Astrocyte (in vitro differentiated cells and primary cell): ENCODE results near the gene PARK7. TPM values are rescaled to one million over a fixed set of nuclear protein-coding genes. Genes with fewer than 3 reads are reported as not detected.

Source experiments
- DNase-seq: peaks from one replicate; pipeline ENCODE4 v3.0.0-alpha.2; 2010; ENCODE audit warnings: low read depth
- FAIRE-seq: peaks from 2 replicates; lab custom pipeline; 2011; peaks lifted over from hg19 to GRCh38; lab: Jason Lieb, UNC
- H2AFZ ChIP-seq: 2 replicates; pipeline ENCODE4 v1.6.0; 2012; ENCODE audit warnings: low read depth, low read length, inconsistent platforms
- H3K27ac ChIP-seq: 2 replicates; pipeline ENCODE4 v1.5.1; 2011; ENCODE audit warnings: low read depth, low read length, inconsistent platforms
- H3K27me3 ChIP-seq: 2 replicates; pipeline ENCODE4 v1.6.0; 2011; ENCODE audit warnings: low read length, inconsistent platforms; ENCODE audit not compliant: insufficient read depth
- H3K36me3 ChIP-seq: 2 replicates; pipeline ENCODE4 v1.5.1; 2011; ENCODE audit warnings: low read length, inconsistent platforms; ENCODE audit not compliant: insufficient read depth
- H3K4me1 ChIP-seq: 2 replicates; pipeline ENCODE4 v1.5.1; 2011; ENCODE audit warnings: low read length, inconsistent platforms; ENCODE audit not compliant: insufficient read depth
- H3K4me2 ChIP-seq: 2 replicates; pipeline ENCODE4 v1.6.0; 2012; ENCODE audit warnings: low read length, inconsistent platforms
- H3K4me3 ChIP-seq: 2 replicates; pipeline ENCODE4 v1.5.1; 2011; ENCODE audit warnings: low read depth, mild to moderate bottlenecking, low read length, inconsistent platforms; ENCODE audit not compliant: insufficient read depth
- H3K79me2 ChIP-seq: 2 replicates; pipeline ENCODE4 v1.6.0; 2012; ENCODE audit warnings: mild to moderate bottlenecking, low read length, inconsistent platforms; ENCODE audit not compliant: insufficient read depth
- H3K9ac ChIP-seq: 2 replicates; pipeline ENCODE4 v1.6.0; 2012; ENCODE audit warnings: mild to moderate bottlenecking, low read length, inconsistent platforms
- H3K9me3 ChIP-seq: 2 replicates; pipeline ENCODE4 v1.5.1; 2012; ENCODE audit warnings: low read depth, mild to moderate bottlenecking, low read length, inconsistent platforms; ENCODE audit not compliant: insufficient read depth
- H4K20me1 ChIP-seq: 2 replicates; pipeline ENCODE4 v1.6.0; 2012; ENCODE audit warnings: low read length, inconsistent platforms; ENCODE audit not compliant: insufficient read depth
- H3K27ac Mint-ChIP-seq: one replicate; pipeline ENCODE4 v1.8.0; 2021; ENCODE audit warnings: mild to moderate bottlenecking, mixed read lengths; ENCODE audit not compliant: unreplicated experiment
- H3K27me3 Mint-ChIP-seq: one replicate; pipeline ENCODE4 v1.8.0; 2021; ENCODE audit warnings: low read depth, mixed read lengths; ENCODE audit not compliant: unreplicated experiment
- H3K36me3 Mint-ChIP-seq: one replicate; pipeline ENCODE4 v1.8.0; 2021; ENCODE audit warnings: low read depth, mixed read lengths; ENCODE audit not compliant: unreplicated experiment
- H3K4me1 Mint-ChIP-seq: one replicate; pipeline ENCODE4 v1.8.0; 2021; ENCODE audit warnings: low read depth, mixed read lengths; ENCODE audit not compliant: unreplicated experiment
- H3K4me3 Mint-ChIP-seq: one replicate; pipeline ENCODE4 v1.8.0; 2021; ENCODE audit warnings: mild to moderate bottlenecking, moderate library complexity, mixed read lengths; ENCODE audit not compliant: unreplicated experiment
- H3K9me3 Mint-ChIP-seq: one replicate; pipeline ENCODE4 v1.8.0; 2021; ENCODE audit warnings: mild to moderate bottlenecking, mixed read lengths; ENCODE audit not compliant: unreplicated experiment
- CTCF ChIP-seq: IDR thresholded peaks from 2 replicates; pipeline ENCODE4 v1.5.1; 2011; ENCODE audit warnings: low read depth, mild to moderate bottlenecking, inconsistent platforms, low read length, moderate library complexity; ENCODE audit not compliant: insufficient read depth
- EZH2 ChIP-seq: IDR thresholded peaks from 2 replicates; pipeline ENCODE4 v1.6.1; 2012; ENCODE audit warnings: mild to moderate bottlenecking, low read length, inconsistent platforms; ENCODE audit not compliant: insufficient read depth
- total RNA-seq: library from RNA; stranded (reverse); gene quantifications from 2 replicates; pipeline ENCODE4 v1.2.1, GENCODE V29; 2021

Gene PARK7
- total RNA-seq, 1 donor from 2014 or later: 282 TPM

- Histone ChIP-seq H2AFZ (no peak overlapping the region), H3K27ac (no peak overlapping the region), H3K9me3 (no peaks in the 10 kb centered on the region), H3K4me2 (no peak overlapping the region), H3K27me3 (no peaks in the 10 kb centered on the region), H3K4me3 (no peak overlapping the region), H3K9ac (no peak overlapping the region), H3K36me3 (peaks cover 49% of the 10 kb centered on the region), H3K4me1 (no peaks in the 10 kb centered on the region), H4K20me1 (peaks cover 19% of the 10 kb centered on the region), H3K79me2 (peaks cover 24% of the 10 kb centered on the region)
- Mint-ChIP-seq H3K27ac (no peak overlapping the region), H3K36me3 (peaks cover 17% of the 10 kb centered on the region), H3K4me3 (no peak overlapping the region), H3K9me3 (no peaks in the 10 kb centered on the region), H3K27me3 (no peaks in the 10 kb centered on the region), H3K4me1 (peaks cover 2% of the 10 kb centered on the region)
- FAIRE-seq: no peak
- DNase-seq: no peak
- no peak for TF ChIP-seq CTCF
- TF ChIP-seq EZH2: no peak
These were observed 11.6 kb downstream of the PARK7 start for GRCh38 chr1:7973086-7973485.

GRCh38 chr1:7975212-7975865 lies 13.8 kb downstream of the PARK7 start:
- FAIRE-seq (peak; percentile 90), DNase-seq (peak; percentile 42)
- Histone ChIP-seq H3K4me1 (no peaks in the 10 kb centered on the region), H3K79me2 (peaks cover 15% of the 10 kb centered on the region), H3K4me3 (no peak overlapping the region), H3K9ac (no peak overlapping the region), H2AFZ (no peak overlapping the region), H4K20me1 (peaks cover 13% of the 10 kb centered on the region), H3K36me3 (peaks cover 48% of the 10 kb centered on the region), H3K9me3 (no peaks in the 10 kb centered on the region), H3K27me3 (no peaks in the 10 kb centered on the region), H3K4me2 (no peak overlapping the region), H3K27ac (no peak overlapping the region)
- TF ChIP-seq CTCF: peak; percentile 93
- TF ChIP-seq EZH2: no peak
- H3K9me3 Mint-ChIP-seq: no peaks in the 10 kb centered on the region
- H3K36me3 Mint-ChIP-seq: peaks cover 17% of the 10 kb centered on the region
- no peaks in the 10 kb centered on the region for H3K27me3 Mint-ChIP-seq
- peak overlapping the region; percentile 45 for H3K27ac Mint-ChIP-seq
- H3K4me1 Mint-ChIP-seq: peaks cover 2% of the 10 kb centered on the region
- H3K4me3 Mint-ChIP-seq: no peak overlapping the region

- peaks cover 13% of the 10 kb centered on the region for H4K20me1 ChIP-seq
- Mint-ChIP-seq H3K4me3 (no peak overlapping the region), H3K9me3 (no peaks in the 10 kb centered on the region), H3K27me3 (no peaks in the 10 kb centered on the region), H3K36me3 (peaks cover 22% of the 10 kb centered on the region), H3K27ac (no peak overlapping the region), H3K4me1 (peaks cover 3% of the 10 kb centered on the region)
- H3K27me3 ChIP-seq: no peaks in the 10 kb centered on the region
- no peak overlapping the region for H3K4me2 ChIP-seq
- peaks cover 3% of the 10 kb centered on the region for H3K4me1 ChIP-seq
- H3K9me3 ChIP-seq: no peaks in the 10 kb centered on the region
- no peak overlapping the region for H2AFZ ChIP-seq
- no peak for DNase-seq
- H3K9ac ChIP-seq: no peak overlapping the region
- no peak for FAIRE-seq
- no peak overlapping the region for H3K27ac ChIP-seq
- no peak overlapping the region for H3K4me3 ChIP-seq
- peaks cover 53% of the 10 kb centered on the region for H3K36me3 ChIP-seq
- H3K79me2 ChIP-seq: peaks cover 10% of the 10 kb centered on the region
- TF ChIP-seq EZH2 (no peak), CTCF (no peak)
These were observed 19.5 kb downstream of the PARK7 start for GRCh38 chr1:7980984-7981383.
